H9 (cell line): ENCODE data around the gene CFAP107. TPM values are rescaled to one million over a fixed set of nuclear protein-coding genes. Genes with fewer than 3 reads are reported as not detected.

Experiments used
- DNase-seq: peaks from one replicate; pipeline ENCODE4 v3.0.0-alpha.2; 2017
- H2AFZ ChIP-seq: one replicate; pipeline ENCODE4 v1.6.1; 2013; ENCODE audit warnings: mild to moderate bottlenecking, low read length, control low read depth, moderate library complexity
- H2AK5ac ChIP-seq: 2 replicates; pipeline ENCODE4 v1.6.1; 2013; ENCODE audit warnings: low read length, control low read depth, mixed read lengths; ENCODE audit not compliant: insufficient read length
- H2BK120ac ChIP-seq: one replicate; pipeline ENCODE4 v1.6.1; 2013; ENCODE audit warnings: low read depth, mild to moderate bottlenecking, low read length, control low read depth, inconsistent platforms; ENCODE audit not compliant: poor library complexity, severe bottlenecking
- H2BK12ac ChIP-seq: 2 replicates; pipeline ENCODE4 v1.6.1; 2013; ENCODE audit warnings: low read length, control low read depth, mixed read lengths, low read depth; ENCODE audit not compliant: insufficient read length
- H2BK15ac ChIP-seq: 2 replicates; pipeline ENCODE4 v1.6.1; 2013; ENCODE audit warnings: low read depth, low read length, control low read depth
- H2BK20ac ChIP-seq: one replicate; pipeline ENCODE4 v1.6.1; 2013; ENCODE audit warnings: low read depth, mild to moderate bottlenecking, low read length, control low read depth, inconsistent platforms; ENCODE audit not compliant: poor library complexity, severe bottlenecking
- H2BK5ac ChIP-seq: 2 replicates; pipeline ENCODE4 v1.6.1; 2013; ENCODE audit warnings: low read length, control low read depth, mixed read lengths; ENCODE audit not compliant: insufficient read length
- H3K14ac ChIP-seq: 2 replicates; pipeline ENCODE4 v1.6.1; 2013; ENCODE audit warnings: low read length, control low read depth; ENCODE audit not compliant: insufficient read depth
- H3K18ac ChIP-seq: 2 replicates; pipeline ENCODE4 v1.6.1; 2013; ENCODE audit warnings: low read depth, mild to moderate bottlenecking, mixed read lengths, low read length, control low read depth; ENCODE audit not compliant: insufficient read length
- H3K23ac ChIP-seq: 2 replicates; pipeline ENCODE4 v1.6.1; 2013; ENCODE audit warnings: low read length, control low read depth, mixed read lengths, low read depth; ENCODE audit not compliant: insufficient read length
- H3K23me2 ChIP-seq: 2 replicates; pipeline ENCODE4 v1.6.1; 2013; ENCODE audit warnings: low read depth, mild to moderate bottlenecking, mixed read lengths, low read length, control low read depth; ENCODE audit not compliant: insufficient read length, poor library complexity, severe bottlenecking
- H3K27ac ChIP-seq: 2 replicates; pipeline ENCODE4 v1.5.1; 2013; ENCODE audit warnings: low read length, control low read depth, mixed read lengths, low read depth; ENCODE audit not compliant: insufficient read length
- H3K27me3 ChIP-seq: 2 replicates; pipeline ENCODE4 v1.6.1; 2013; ENCODE audit warnings: low read length, control low read depth, inconsistent platforms; ENCODE audit not compliant: insufficient read depth
- H3K4ac ChIP-seq: 2 replicates; pipeline ENCODE4 v1.6.1; 2013; ENCODE audit warnings: low read depth, mild to moderate bottlenecking, control low read depth, inconsistent platforms, low read length, moderate library complexity
- H3K4me1 ChIP-seq: 2 replicates; pipeline ENCODE4 v1.6.1; 2013; ENCODE audit warnings: low read length, control low read depth, inconsistent platforms; ENCODE audit not compliant: insufficient read depth
- H3K4me2 ChIP-seq: 2 replicates; pipeline ENCODE4 v1.6.1; 2013; ENCODE audit warnings: low read length, control low read depth, mixed read lengths; ENCODE audit not compliant: insufficient read length, insufficient read depth
- H3K56ac ChIP-seq: 2 replicates; pipeline ENCODE4 v1.6.1; 2013; ENCODE audit warnings: low read depth, mild to moderate bottlenecking, mixed read lengths, low read length, control low read depth; ENCODE audit not compliant: insufficient read length
- H3K79me1 ChIP-seq: 2 replicates; pipeline ENCODE4 v1.6.1; 2013; ENCODE audit warnings: low read depth, mild to moderate bottlenecking, moderate library complexity, low read length, control low read depth, inconsistent platforms; ENCODE audit not compliant: insufficient read depth, poor library complexity, severe bottlenecking
- H3K79me2 ChIP-seq: 2 replicates; pipeline ENCODE4 v1.6.1; 2013; ENCODE audit warnings: low read length, control low read depth, inconsistent platforms; ENCODE audit not compliant: insufficient read depth
- H3K9ac ChIP-seq: 2 replicates; pipeline ENCODE4 v1.6.1; 2013; ENCODE audit warnings: low read length, control low read depth, mixed read lengths; ENCODE audit not compliant: insufficient read length; ENCODE audit errors: extremely low read depth
- H3K9me3 ChIP-seq: one replicate; pipeline ENCODE4 v1.6.1; 2013; ENCODE audit warnings: low read depth, low read length, inconsistent platforms; ENCODE audit not compliant: control insufficient read depth
- H3T11ph ChIP-seq: one replicate; pipeline ENCODE4 v1.6.1; 2013; ENCODE audit warnings: mild to moderate bottlenecking, low read length, control low read depth, inconsistent platforms
- H4K20me1 ChIP-seq: one replicate; pipeline ENCODE4 v1.6.1; 2013; ENCODE audit not compliant: control insufficient read depth, insufficient read length, insufficient read depth
- H4K5ac ChIP-seq: 2 replicates; pipeline ENCODE4 v1.6.1; 2013; ENCODE audit warnings: low read depth, mild to moderate bottlenecking, mixed read lengths, low read length, control low read depth; ENCODE audit not compliant: insufficient read length
- H4K8ac ChIP-seq: replicated peaks from 2 replicates; pipeline ENCODE4 v1.6.1; 2013; ENCODE audit warnings: low read length, control low read depth, mixed read lengths, low read depth; ENCODE audit not compliant: insufficient read length
- H4K91ac ChIP-seq: 2 replicates; pipeline ENCODE4 v1.6.1; 2013; ENCODE audit warnings: low read depth, mild to moderate bottlenecking, moderate library complexity, mixed read lengths, low read length, control low read depth; ENCODE audit not compliant: insufficient read length
- H3K27ac Mint-ChIP-seq, 3 experiments: 2 replicates in 2 of 3; 3 replicates in 1 of 3; pipeline ENCODE4 v1.8.0; 2020 to 2021; ENCODE audit warnings: mixed read lengths in 3 of 3, mild to moderate bottlenecking in 1 of 3, moderate library complexity in 1 of 3
- H3K27me3 Mint-ChIP-seq: 2 replicates; pipeline ENCODE4 v1.8.0; 2021; ENCODE audit warnings: low read depth, mild to moderate bottlenecking, moderate library complexity, mixed read lengths
- H3K36me3 Mint-ChIP-seq, 3 experiments: 2 replicates in 2 of 3; 3 replicates in 1 of 3; pipeline ENCODE4 v1.8.0; 2020 to 2021; ENCODE audit warnings: low read depth in 3 of 3, mixed read lengths in 3 of 3; ENCODE audit not compliant: insufficient read depth in 1 of 3
- H3K4me1 Mint-ChIP-seq, 2 experiments: 2 replicates each; pipeline ENCODE4 v1.8.0; 2020; ENCODE audit warnings: mixed read lengths in 2 of 2
- H3K4me3 Mint-ChIP-seq, 2 experiments: 2 replicates in 1 of 2; 3 replicates in 1 of 2; pipeline ENCODE4 v1.8.0; 2020 to 2021; ENCODE audit warnings: mild to moderate bottlenecking in 2 of 2, mixed read lengths in 2 of 2, moderate library complexity in 1 of 2
- H3K9me3 Mint-ChIP-seq, 2 experiments: 2 replicates in 1 of 2; 3 replicates in 1 of 2; pipeline ENCODE4 v1.8.0; 2020; ENCODE audit warnings: mild to moderate bottlenecking in 2 of 2, mixed read lengths in 2 of 2, moderate library complexity in 1 of 2
- CTCF ChIP-seq: fragments of 200-600 bp; sonication (generic); conservative IDR thresholded peaks from 3 replicates; pipeline ENCODE4 v1.8.0; 2021; ENCODE audit warnings: antibody characterized with exemption, mild to moderate bottlenecking
- WGBS: extraction: QIAGEN DNeasy Blood & Tissue Kit; methylation state at CpG from one replicate; pipeline ENCODE4 v1.1.7; 2013; ENCODE audit warnings: missing lambda C conversion rate, low lambda C conversion rate, mixed read lengths; ENCODE audit not compliant: insufficient read length; ENCODE audit errors: extremely low coverage; 5-methylcytosine and 5-hydroxymethylcytosine counted together
- total RNA-seq: library from RNA; stranded (reverse); gene quantifications from 2 replicates; pipeline ENCODE4 v1.2.1, GENCODE V29; 2021

CFAP107 gene
- total RNA-seq, 1 experiment from 2014 or later: not detected

DNA sequence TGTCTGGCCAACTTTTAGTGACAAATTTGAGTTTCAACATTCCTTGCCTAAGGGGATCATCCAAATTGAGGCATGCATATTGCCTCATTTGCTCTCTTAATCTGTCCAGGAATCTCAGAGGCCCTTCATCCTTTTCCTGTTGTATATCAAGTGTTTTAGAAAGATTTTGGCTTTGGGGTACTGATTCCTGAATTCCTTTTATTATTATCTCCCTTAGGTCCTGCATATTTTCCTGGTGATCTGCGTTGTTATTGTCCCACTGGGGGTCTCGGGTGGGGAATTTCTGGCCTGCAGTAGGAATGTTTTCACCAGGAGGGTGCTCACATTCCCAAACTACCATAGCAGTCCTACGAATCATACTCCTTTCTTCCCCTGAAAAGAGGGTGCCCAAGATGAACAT lies 34.5 kb upstream of the CFAP107 start:
- Mint-ChIP-seq H3K4me3 (no peak overlapping the region), H3K27me3 (no peaks in the 10 kb centered on the region; the same call in 1 of the 2 replicates), H3K4me1 (peaks cover 48 to 49% of the 10 kb centered on the region in 2 experiments), H3K36me3 (no peaks in the 10 kb centered on the region; a peak in 1 of 7 replicates), H3K9me3 (no peaks in the 10 kb centered on the region), H3K27ac (0 out of 7 replicates have a peak overlapping the region, but pooled peaks of 1 of the 3 experiments have one; percentile 46)
- H2AFZ ChIP-seq: no peak overlapping the region
- no peaks in the 10 kb centered on the region for H3K9me3 ChIP-seq
- H4K20me1 ChIP-seq: no peaks in the 10 kb centered on the region
- H2BK120ac ChIP-seq: no peak overlapping the region
- H3K79me1 ChIP-seq: no peaks in the 10 kb centered on the region
- no peak overlapping the region for H2BK5ac ChIP-seq
- H3K56ac ChIP-seq: no peak overlapping the region
- WGBS: no CpG with 5 or more reads among the region's 3 CpGs
- H3K79me2 ChIP-seq: no peaks in the 10 kb centered on the region
- H3K4me2 ChIP-seq: no peak overlapping the region
- H3K27ac ChIP-seq: no peak overlapping the region
- TF ChIP-seq CTCF: no peak
- no peak overlapping the region for H2AK5ac ChIP-seq
- no peak overlapping the region for H3K14ac ChIP-seq
- H3K4me1 ChIP-seq: peaks cover 18% of the 10 kb centered on the region; the same call in 1 of the 2 replicates
- no peaks in the 10 kb centered on the region for H3K27me3 ChIP-seq
- no peak overlapping the region for H3K9ac ChIP-seq
- no peak overlapping the region for H4K5ac ChIP-seq
- H3K18ac ChIP-seq: no peak overlapping the region
- H2BK12ac ChIP-seq: no peak overlapping the region
- no peak overlapping the region for H3K4ac ChIP-seq
- no peak overlapping the region for H2BK20ac ChIP-seq
- no peak overlapping the region for H4K91ac ChIP-seq
- H4K8ac ChIP-seq: no peak overlapping the region
- no peak overlapping the region for H2BK15ac ChIP-seq
- no peak overlapping the region for H3T11ph ChIP-seq
- H3K23me2 ChIP-seq: no peaks in the 10 kb centered on the region
- H3K23ac ChIP-seq: no peak overlapping the region
- DNase-seq: no peak
